Activated CD8-positive, alpha-beta T cell treated with anti-CD3 and anti-CD28 coated beads for 36 hours (primary cell): Measurements from ENCODE around the gene SLIT3. TPM values are rescaled to one million over a fixed set of nuclear protein-coding genes. Genes with fewer than 3 reads are reported as not detected.

Experiments
- ATAC-seq: fragments of 200-7000 bp; cut with Tn5 transposase; one replicate; pipeline ENCODE4 v1.10.0; 2021; ENCODE audit warnings: mild to moderate bottlenecking, moderate library complexity
- CTCF ChIA-PET: fragments of 350-600 bp; sonication (Branson Sonifier 250); formaldehyde crosslinking; loops from one replicate; lab custom pipeline; 2021; ENCODE audit warnings: antibody characterized with exemption; lab: Charles Lee
- POLR2A ChIA-PET: fragments of 350-600 bp; sonication (Branson Sonifier 250); formaldehyde crosslinking; loops from one replicate; lab custom pipeline; 2021; ENCODE audit warnings: antibody characterized with exemption; lab: Charles Lee
- DNase-seq: peaks from one replicate; pipeline ENCODE4 v3.0.0-alpha.2; 2020
- H3K27ac Mint-ChIP-seq: one replicate; pipeline ENCODE4 v1.8.0; 2021; ENCODE audit warnings: mild to moderate bottlenecking, mixed read lengths
- H3K27me3 Mint-ChIP-seq: one replicate; pipeline ENCODE4 v1.8.0; 2021; ENCODE audit warnings: mixed read lengths
- H3K36me3 Mint-ChIP-seq: one replicate; pipeline ENCODE4 v1.8.0; 2021; ENCODE audit warnings: low read depth, mixed read lengths
- H3K4me1 Mint-ChIP-seq: one replicate; pipeline ENCODE4 v1.8.0; 2021; ENCODE audit warnings: low read depth, mixed read lengths
- H3K4me3 Mint-ChIP-seq: one replicate; pipeline ENCODE4 v1.8.0; 2021; ENCODE audit warnings: mild to moderate bottlenecking, moderate library complexity, mixed read lengths
- H3K9me3 Mint-ChIP-seq: one replicate; pipeline ENCODE4 v1.8.0; 2021; ENCODE audit warnings: mixed read lengths
- CTCF ChIP-seq: fragments of 200-600 bp; IDR thresholded peaks from one replicate; pipeline ENCODE4 v1.8.0; 2022; ENCODE audit warnings: antibody characterized with exemption, mild to moderate bottlenecking
- intact Hi-C: fragments of 100-400 bp; cut with micrococcal nuclease; formaldehyde crosslinking; loops from one replicate; pipeline ENCODE4 v1.10.0; 2022
- total RNA-seq, 2 experiments: library from RNA; stranded (reverse); gene quantifications; one replicate each; pipeline ENCODE4 v1.2.3, GENCODE V29; 2021

Gene SLIT3
- total RNA-seq, 2 experiments from 2014 or later, result 0.69 to 0.74 TPM

GRCh38 chr5:169116961-169117461, 183.9 kb downstream of the SLIT3 start:
- TF ChIP-seq CTCF, result no peak
- H3K36me3 Mint-ChIP-seq, result no peaks in the 10 kb centered on the region
- H3K4me1 Mint-ChIP-seq, result no peaks in the 10 kb centered on the region
- no peak overlapping the region for H3K27ac Mint-ChIP-seq
- no peak overlapping the region for H3K4me3 Mint-ChIP-seq
- POLR2A ChIA-PET, result no interaction called here
- ATAC-seq, result no peak
- intact Hi-C loops, result no loop called here
- CTCF ChIA-PET, result no interaction called here
- DNase-seq, result no peak
- no peaks in the 10 kb centered on the region for H3K9me3 Mint-ChIP-seq
- no peaks in the 10 kb centered on the region for H3K27me3 Mint-ChIP-seq

- Mint-ChIP-seq H3K27me3 (no peaks in the 10 kb centered on the region), H3K27ac (no peak overlapping the region), H3K36me3 (no peaks in the 10 kb centered on the region), H3K9me3 (no peaks in the 10 kb centered on the region), H3K4me1 (no peaks in the 10 kb centered on the region), H3K4me3 (no peak overlapping the region)
- ChIA-PET POLR2A (interaction anchor here (0.8 kb wide), 1 partner anchor 17 kb away, joined by 3 read pairs; no protein-coding TSS in a partner anchor), CTCF (no interaction called here)
- ATAC-seq, result no peak
- no peak for TF ChIP-seq CTCF
- DNase-seq, result no peak
- intact Hi-C loops, result no loop called here
These were observed 185.3 kb downstream of the SLIT3 start for GRCh38 chr5:169115461-169116124.

- H3K4me3 Mint-ChIP-seq, result no peak overlapping the region
- TF ChIP-seq CTCF, result no peak
- H3K36me3 Mint-ChIP-seq, result no peaks in the 10 kb centered on the region
- intact Hi-C loops, result no loop called here
- ChIA-PET CTCF (no interaction called here), POLR2A (no interaction called here)
- H3K27ac Mint-ChIP-seq, result no peak overlapping the region
- ATAC-seq (no peak), DNase-seq (no peak)
- H3K9me3 Mint-ChIP-seq, result no peaks in the 10 kb centered on the region
- no peaks in the 10 kb centered on the region for H3K4me1 Mint-ChIP-seq
- H3K27me3 Mint-ChIP-seq, result peaks cover 1% of the 10 kb centered on the region
These were observed 186.4 kb downstream of the SLIT3 start for GRCh38 chr5:169114466-169115065.

- Mint-ChIP-seq H3K9me3 (no peaks in the 10 kb centered on the region), H3K27me3 (peaks cover 1% of the 10 kb centered on the region), H3K4me1 (no peaks in the 10 kb centered on the region), H3K36me3 (no peaks in the 10 kb centered on the region), H3K27ac (no peak overlapping the region), H3K4me3 (no peak overlapping the region)
- DNase-seq, result no peak
- no peak for ATAC-seq
- no peak for TF ChIP-seq CTCF
- CTCF ChIA-PET, result no interaction called here
- intact Hi-C loops, result no loop called here
- POLR2A ChIA-PET, result no interaction called here
These were observed 188.9 kb downstream of the SLIT3 start for GRCh38 chr5:169112016-169112415.
